GM19238 (cell line): ENCODE measurements around the gene MYL9.
"Not testable (repeated sequence)": the region's sequence is repeated elsewhere in the genome, so short reads cannot be mapped to it uniquely, and the experiment has no call there.

Source experiments
- DNase-seq: peaks from one replicate; pipeline ENCODE4 v3.0.0; 2011; ENCODE audit warnings: low spot score; ENCODE audit not compliant: insufficient read length

MYL9 gene

GRCh38 chr20:36541227-36541767, at the start of gene MYL9:
MYL9 (plus strand) TSS chr20:36541519; CDS start chr20:36544885, 3,366 bp downstream.
- no peak for DNase-seq

- peak; percentile 58 for DNase-seq
Measured at GRCh38 chr20:36491901-36492617, 49.3 kb upstream of the MYL9 start.

DNA sequence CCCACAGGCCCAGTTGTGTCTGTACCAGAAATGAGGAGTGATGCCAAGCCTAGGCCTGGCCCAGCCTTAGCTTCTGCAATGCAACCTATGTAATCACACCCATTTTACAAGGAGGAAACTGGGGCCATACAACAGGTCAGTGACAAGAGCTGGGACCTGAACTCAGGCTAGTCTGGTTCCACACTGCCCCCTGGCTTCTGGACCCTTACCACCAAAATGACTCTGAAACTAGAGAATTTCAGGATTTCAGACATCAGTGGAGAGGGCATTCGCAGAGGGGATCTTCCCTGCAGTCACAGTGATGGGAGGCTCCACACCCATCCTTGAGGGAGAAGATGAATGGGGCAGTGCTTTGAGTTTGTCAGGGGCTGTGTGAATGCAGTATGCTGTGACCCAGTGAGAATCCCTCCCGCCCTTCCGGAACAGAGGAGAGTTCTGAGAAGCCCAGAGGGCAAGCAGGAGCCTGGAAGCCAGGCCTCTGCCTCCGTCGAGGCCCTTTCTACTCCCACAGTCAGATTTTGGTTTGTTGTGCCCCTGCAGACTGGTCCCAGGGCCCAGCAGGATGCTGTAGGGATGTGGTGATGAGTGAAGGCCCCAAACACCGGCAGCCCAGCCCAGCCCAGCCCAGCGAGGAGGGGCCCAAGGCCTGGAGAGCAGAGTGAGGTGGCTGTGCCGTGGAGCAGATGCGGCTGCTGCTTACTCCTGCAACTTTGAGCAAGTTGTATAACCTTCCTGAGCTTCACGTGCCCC, 48.1 kb upstream of the MYL9 start:
- DNase-seq: no peak

- no peak for DNase-seq
Measured at GRCh38 chr20:36493801-36494114, 47.6 kb upstream of the MYL9 start.

DNA sequence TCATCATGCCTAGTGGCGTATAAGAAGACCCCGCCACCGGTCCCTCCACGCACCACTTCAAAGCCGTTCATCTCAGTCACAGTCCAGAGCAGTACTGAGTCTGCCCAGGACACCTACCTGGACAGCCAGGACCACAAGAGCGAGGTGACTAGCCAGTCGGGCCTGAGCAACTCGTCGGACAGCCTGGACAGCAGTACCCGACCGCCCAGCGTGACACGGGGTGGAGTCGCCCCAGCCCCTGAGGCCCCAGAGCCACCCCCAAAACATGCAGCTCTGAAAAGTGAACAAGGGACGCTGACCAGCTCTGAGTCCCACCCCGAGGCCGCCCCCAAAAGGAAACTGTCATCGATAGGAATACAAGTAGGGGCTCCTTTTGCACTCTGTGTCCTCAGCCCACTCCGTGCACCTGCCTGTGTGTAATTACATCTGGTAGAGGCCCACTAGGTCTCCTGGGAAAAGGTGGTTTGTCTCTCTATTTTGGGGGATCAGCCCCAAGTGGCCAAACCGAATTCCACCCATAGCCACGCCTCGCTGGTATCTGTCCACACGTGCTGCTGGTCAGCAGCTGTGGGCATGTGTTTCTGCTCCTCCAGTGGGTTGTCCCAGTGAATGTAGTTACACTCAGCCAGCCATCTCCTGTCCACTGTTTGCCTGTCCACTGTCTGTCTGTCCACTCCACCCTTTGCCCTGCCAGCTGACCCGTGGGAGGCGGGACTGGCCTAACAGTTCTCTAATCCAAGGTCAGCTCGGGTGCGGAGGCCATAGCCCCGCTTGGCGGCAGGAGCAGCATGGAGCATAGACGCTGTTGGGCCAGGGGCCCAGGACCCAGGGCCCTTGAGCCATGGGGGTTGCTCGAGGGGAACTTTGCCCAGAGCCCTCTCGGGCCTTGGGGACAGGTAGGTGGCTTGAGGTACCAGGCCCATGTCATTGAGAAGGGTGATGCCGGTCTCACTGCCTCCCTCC, 44.3 kb upstream of the MYL9 start:
- no peak for DNase-seq

- DNase-seq: no peak
Measured at GRCh38 chr20:36497856-36498255, 43.5 kb upstream of the MYL9 start.

GRCh38 chr20:36498386-36499179, 42.7 kb upstream of the MYL9 start:
- no peak for DNase-seq

DNA sequence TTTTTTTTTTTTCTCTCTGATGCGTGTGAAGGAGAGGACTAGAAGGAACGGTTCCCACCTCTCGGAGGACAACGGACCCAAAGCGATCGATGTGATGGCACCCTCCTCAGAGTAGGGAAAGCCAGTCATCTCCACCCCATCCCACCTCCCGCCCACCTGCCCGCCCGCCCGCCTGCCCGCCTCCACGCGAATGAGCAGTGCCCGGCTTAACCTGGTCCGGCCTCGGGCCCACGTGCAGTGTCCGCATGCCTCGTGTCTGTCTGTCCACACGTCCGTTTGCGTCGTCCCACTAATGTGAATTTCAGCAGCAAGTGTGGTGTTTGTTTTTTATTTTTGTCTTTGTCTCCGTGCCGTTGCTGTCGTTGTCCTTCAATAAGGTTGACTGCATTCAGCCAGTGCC, 42.1 kb upstream of the MYL9 start:
- DNase-seq: no peak

GRCh38 chr20:36499723-36500501, 41.4 kb upstream of the MYL9 start:
- no peak for DNase-seq

GRCh38 chr20:36501367-36502006, 39.8 kb upstream of the MYL9 start:
- DNase-seq: no peak

- DNase-seq: no peak
Measured at GRCh38 chr20:36504295-36504694, 37.0 kb upstream of the MYL9 start.

DNA sequence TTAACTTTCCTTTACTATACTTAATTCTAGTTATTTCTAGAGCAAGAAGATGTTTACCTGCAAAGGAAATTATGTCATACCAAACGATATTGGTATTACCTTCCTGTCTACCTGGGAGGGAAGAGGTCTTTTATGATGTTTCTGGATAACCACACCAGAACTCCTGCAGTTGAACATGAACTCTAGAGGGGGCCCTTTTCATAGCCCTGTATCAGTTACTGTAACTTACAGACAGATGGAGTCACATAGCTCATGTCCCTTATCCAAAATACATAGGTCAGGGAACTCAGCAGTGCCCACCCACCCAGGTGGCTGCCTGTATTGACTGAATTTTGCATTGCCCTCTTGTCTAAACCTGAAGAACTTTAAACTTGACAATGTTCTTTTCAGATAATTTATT, 35.1 kb upstream of the MYL9 start:
- DNase-seq: no peak

GRCh38 chr20:36507746-36508145, 33.6 kb upstream of the MYL9 start:
- no peak for DNase-seq

GRCh38 chr20:36519012-36519719, 22.2 kb upstream of the MYL9 start:
- no peak for DNase-seq

DNA sequence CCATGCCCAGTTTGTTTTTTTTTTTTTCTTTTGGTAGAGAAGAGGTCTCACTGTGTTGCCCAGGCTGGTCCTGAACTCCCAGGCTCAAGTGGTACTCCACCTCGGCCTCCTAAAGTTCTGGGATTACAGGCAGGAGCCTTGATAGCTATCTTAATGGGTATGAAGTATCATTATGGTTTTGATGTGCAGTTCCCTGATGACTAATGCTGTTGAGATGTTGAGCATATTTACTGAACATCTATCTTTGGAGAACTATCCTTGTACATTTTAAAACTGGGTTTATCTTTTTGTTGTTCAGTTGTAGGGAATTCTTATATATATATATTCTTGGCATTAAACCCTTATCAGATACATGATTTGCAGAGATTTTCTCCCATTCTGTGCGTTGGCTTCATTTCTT, 21.4 kb upstream of the MYL9 start:
- DNase-seq: no peak

GRCh38 chr20:36521526-36521925, 19.8 kb upstream of the MYL9 start:
- DNase-seq: no peak

- not testable (repeated sequence) for DNase-seq
Measured at GRCh38 chr20:36522412-36522811, 18.9 kb upstream of the MYL9 start.

GRCh38 chr20:36523341-36523740, 18.0 kb upstream of the MYL9 start:
- no peak for DNase-seq
